Gastroesophageal sphincter (tissue), 3 donors: ENCODE data around the gene MEIS2.

Source experiments
- EP300 ChIP-seq: sonication (generic); formaldehyde crosslinking; IDR thresholded peaks from one replicate; pipeline ENCODE4 v1.6.1; 2017; ENCODE audit warnings: antibody characterized with exemption, mild to moderate bottlenecking
- TF ChIP-seq, protein P1 (sequence below), 4 experiments: fragments of 200-600 bp in 2 of 4; fragments of 450-650 bp in 2 of 4; sonication (generic) in 1 of 4; IDR thresholded peaks; one replicate each; pipeline ENCODE4 v1.5.1; 2017 to 2019; ENCODE audit warnings: antibody characterized with exemption in 4 of 4, mild to moderate bottlenecking in 2 of 4, moderate library complexity in 2 of 4

DNA sequence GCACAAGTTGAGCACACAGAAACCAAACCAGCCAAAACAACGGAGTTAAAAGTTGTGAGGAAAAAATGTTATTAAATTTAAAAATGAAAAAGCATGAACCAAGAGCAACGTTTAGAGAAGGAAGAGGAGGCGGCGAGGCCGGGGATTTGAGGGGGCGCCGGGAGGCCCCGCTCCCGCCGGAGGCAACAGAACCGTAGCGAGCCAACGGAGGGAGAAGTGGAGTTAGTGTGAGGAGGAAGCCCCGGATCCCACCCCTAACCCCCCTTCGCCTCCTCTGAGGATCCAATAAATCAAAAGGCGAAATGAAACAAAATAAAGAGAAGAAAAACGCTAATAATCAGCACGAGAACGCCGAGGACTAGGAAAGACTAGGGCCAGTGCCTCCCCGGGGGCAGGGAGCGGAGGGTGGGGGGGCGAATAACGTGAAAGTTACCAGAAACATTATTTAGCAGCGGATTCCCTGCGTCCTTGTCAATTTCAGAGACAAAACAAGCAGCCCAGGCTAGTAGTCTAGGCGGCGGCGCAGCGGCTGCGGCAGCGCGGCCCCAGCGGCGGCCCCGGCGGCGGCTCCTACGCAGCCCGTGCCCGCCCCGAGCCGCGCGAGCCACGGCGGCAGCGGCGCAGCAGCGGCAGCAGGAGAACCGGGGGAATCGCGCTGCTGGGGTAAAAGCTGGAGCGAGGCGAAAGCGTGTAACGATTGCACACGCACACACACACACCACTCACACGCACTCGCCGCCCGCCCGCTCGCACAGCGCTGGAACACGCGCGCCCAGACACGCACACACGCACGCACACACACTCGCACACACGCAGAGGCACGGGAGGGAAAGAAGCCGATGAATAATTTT lies 1.7 kb downstream of the MEIS2 start:
- TF ChIP-seq, protein P1, sequence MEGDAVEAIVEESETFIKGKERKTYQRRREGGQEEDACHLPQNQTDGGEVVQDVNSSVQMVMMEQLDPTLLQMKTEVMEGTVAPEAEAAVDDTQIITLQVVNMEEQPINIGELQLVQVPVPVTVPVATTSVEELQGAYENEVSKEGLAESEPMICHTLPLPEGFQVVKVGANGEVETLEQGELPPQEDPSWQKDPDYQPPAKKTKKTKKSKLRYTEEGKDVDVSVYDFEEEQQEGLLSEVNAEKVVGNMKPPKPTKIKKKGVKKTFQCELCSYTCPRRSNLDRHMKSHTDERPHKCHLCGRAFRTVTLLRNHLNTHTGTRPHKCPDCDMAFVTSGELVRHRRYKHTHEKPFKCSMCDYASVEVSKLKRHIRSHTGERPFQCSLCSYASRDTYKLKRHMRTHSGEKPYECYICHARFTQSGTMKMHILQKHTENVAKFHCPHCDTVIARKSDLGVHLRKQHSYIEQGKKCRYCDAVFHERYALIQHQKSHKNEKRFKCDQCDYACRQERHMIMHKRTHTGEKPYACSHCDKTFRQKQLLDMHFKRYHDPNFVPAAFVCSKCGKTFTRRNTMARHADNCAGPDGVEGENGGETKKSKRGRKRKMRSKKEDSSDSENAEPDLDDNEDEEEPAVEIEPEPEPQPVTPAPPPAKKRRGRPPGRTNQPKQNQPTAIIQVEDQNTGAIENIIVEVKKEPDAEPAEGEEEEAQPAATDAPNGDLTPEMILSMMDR (IDR thresholded peaks at IDR 0.05) = peak in 1 of 4 experiments; percentile 4
- TF ChIP-seq EP300 = no peak
